ENCODE data around the gene FANCD2. TPM values are rescaled to one million over a fixed set of nuclear protein-coding genes. Genes with fewer than 3 reads are reported as not detected.

FANCD2 gene
- total RNA-seq, 1 experiment from 2014 or later: 74.9 TPM

DNA sequence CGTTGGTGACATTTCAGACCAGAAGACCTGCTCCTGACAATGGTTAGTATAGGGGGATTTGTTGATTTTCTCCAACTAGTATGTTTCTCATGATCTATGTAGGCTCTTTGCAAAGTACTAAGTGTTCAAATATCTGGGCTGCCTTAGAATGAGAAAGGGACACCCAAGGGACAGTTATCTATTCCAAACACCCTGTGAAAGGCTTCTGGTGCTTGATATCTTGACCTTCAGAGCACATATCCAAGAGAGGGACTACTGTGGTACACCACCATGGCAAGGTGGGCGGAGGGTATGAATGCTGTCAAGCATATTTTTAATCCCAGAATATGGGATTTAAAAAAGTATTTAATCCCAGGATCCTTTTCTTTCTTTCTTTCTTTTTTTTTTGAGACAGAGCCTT, 80.7 kb downstream of the FANCD2 start:
- Histone ChIP-seq H3K4ac (ENCODE audit: low read depth, low read length) (no peak overlapping the region), H3K23ac (ENCODE audit: insufficient read length, low read depth, low read length) (no peak overlapping the region), H3K79me1 (ENCODE audit: insufficient read depth, low read depth, low read length, poor library complexity, severe bottlenecking) (no peaks in the 10 kb centered on the region), H2BK12ac (ENCODE audit: insufficient read length, low read depth, low read length) (no peak overlapping the region), H2BK120ac (ENCODE audit: low read depth, low read length, poor library complexity, severe bottlenecking) (no peak overlapping the region), H3T11ph (ENCODE audit: low read length) (no peak overlapping the region), H2AFZ (ENCODE audit: low read length) (no peak overlapping the region), H2BK20ac (ENCODE audit: low read depth, low read length, poor library complexity, severe bottlenecking) (no peak overlapping the region), H3K79me2 (ENCODE audit: insufficient read depth, low read length) (no peaks in the 10 kb centered on the region), H3K14ac (ENCODE audit: insufficient read depth, low read length) (no peak overlapping the region), H3K4me1 (ENCODE audit: insufficient read depth, low read length) (no peaks in the 10 kb centered on the region), H3K18ac (ENCODE audit: insufficient read length, low read depth, low read length) (no peak overlapping the region), H3K23me2 (ENCODE audit: insufficient read length, low read depth, low read length, poor library complexity, severe bottlenecking) (no peaks in the 10 kb centered on the region), H3K9ac (ENCODE audit: extremely low read depth, insufficient read length, low read length) (no peak overlapping the region), H3K27me3 (ENCODE audit: insufficient read depth, low read length) (no peaks in the 10 kb centered on the region), H3K56ac (ENCODE audit: insufficient read length, low read depth, low read length) (no peak overlapping the region), H3K9me3 (ENCODE audit: control insufficient read depth, low read depth, low read length) (no peaks in the 10 kb centered on the region), H4K5ac (ENCODE audit: insufficient read length, low read depth, low read length) (no peak overlapping the region), H4K20me1 (ENCODE audit: control insufficient read depth, insufficient read depth, insufficient read length) (no peaks in the 10 kb centered on the region), H2AK5ac (ENCODE audit: insufficient read length, low read length) (no peak overlapping the region), H2BK15ac (ENCODE audit: low read depth, low read length) (no peak overlapping the region), H3K27ac (ENCODE audit: insufficient read length, low read depth, low read length) (no peak overlapping the region), H2BK5ac (ENCODE audit: insufficient read length, low read length) (no peak overlapping the region), H4K8ac (replicated peaks; ENCODE audit: insufficient read length, low read depth, low read length) (no peak overlapping the region), H4K91ac (ENCODE audit: insufficient read length, low read depth, low read length) (no peak overlapping the region), H3K4me2 (ENCODE audit: insufficient read depth, insufficient read length, low read length) (no peak overlapping the region)
- Mint-ChIP-seq H3K27me3 (ENCODE audit: low read depth) (peaks cover 1% of the 10 kb centered on the region; the same call in 1 of the 2 replicates), H3K4me3 (no peak overlapping the region), H3K9me3 (no peaks in the 10 kb centered on the region), H3K36me3 (ENCODE audit: insufficient read depth in 1 of 3, low read depth in 3 of 3) (peaks cover 0 to 5% (median 3%) of the 10 kb centered on the region in 3 experiments; a peak in 4 of 7 replicates), H3K4me1 (no peaks in the 10 kb centered on the region), H3K27ac (no peak overlapping the region; a peak in 1 of 7 replicates)
- no CpG with 5 or more reads among the region's 2 CpGs for WGBS (ENCODE audit: extremely low coverage, insufficient read length, low lambda C conversion rate)
- TF ChIP-seq, protein P1, sequence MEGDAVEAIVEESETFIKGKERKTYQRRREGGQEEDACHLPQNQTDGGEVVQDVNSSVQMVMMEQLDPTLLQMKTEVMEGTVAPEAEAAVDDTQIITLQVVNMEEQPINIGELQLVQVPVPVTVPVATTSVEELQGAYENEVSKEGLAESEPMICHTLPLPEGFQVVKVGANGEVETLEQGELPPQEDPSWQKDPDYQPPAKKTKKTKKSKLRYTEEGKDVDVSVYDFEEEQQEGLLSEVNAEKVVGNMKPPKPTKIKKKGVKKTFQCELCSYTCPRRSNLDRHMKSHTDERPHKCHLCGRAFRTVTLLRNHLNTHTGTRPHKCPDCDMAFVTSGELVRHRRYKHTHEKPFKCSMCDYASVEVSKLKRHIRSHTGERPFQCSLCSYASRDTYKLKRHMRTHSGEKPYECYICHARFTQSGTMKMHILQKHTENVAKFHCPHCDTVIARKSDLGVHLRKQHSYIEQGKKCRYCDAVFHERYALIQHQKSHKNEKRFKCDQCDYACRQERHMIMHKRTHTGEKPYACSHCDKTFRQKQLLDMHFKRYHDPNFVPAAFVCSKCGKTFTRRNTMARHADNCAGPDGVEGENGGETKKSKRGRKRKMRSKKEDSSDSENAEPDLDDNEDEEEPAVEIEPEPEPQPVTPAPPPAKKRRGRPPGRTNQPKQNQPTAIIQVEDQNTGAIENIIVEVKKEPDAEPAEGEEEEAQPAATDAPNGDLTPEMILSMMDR (conservative IDR thresholded peaks at IDR 0.05): no peak
- DNase-seq: no peak

All from H9 (cell line).